Common myeloid progenitor, CD34-positive (primary cell): Measurements from ENCODE around the gene MCAM.

Experiments
- CTCF ChIA-PET: fragments of 350-600 bp; sonication (Branson Sonifier 250); formaldehyde crosslinking; loops from one replicate; lab custom pipeline; 2021; ENCODE audit warnings: antibody characterized with exemption; lab: Charles Lee
- POLR2A ChIA-PET: fragments of 350-600 bp; sonication (Branson Sonifier 250); formaldehyde crosslinking; loops from one replicate; lab custom pipeline; 2021; ENCODE audit warnings: antibody characterized with exemption; lab: Charles Lee
- DNase-seq, 3 donors: peaks; one replicate each; pipeline versions ENCODE4 v3.0.0 to v3.0.0-alpha.2; 2013
- H3K27ac ChIP-seq, 2 experiments: 1 replicate in 1 of 2; 2 replicates in 1 of 2; pipeline ENCODE4 v1.7.0; 2013; ENCODE audit warnings: inconsistent platforms in 2 of 2, low read length in 2 of 2, mild to moderate bottlenecking in 2 of 2, low read depth in 1 of 2, moderate library complexity in 1 of 2; ENCODE audit not compliant: severe bottlenecking in 2 of 2, insufficient read depth in 1 of 2, poor library complexity in 1 of 2
- H3K27me3 ChIP-seq, 5 experiments: replicated peaks in 2 of 5; 1 replicate in 3 of 5; 2 replicates in 2 of 5; pipeline versions ENCODE4 v1.6.1 to v1.7.0; 2013; ENCODE audit warnings: low read length in 4 of 5, mild to moderate bottlenecking in 2 of 5, moderate library complexity in 2 of 5, inconsistent platforms in 1 of 5; ENCODE audit not compliant: insufficient read depth in 5 of 5, control insufficient read depth in 4 of 5
- H3K36me3 ChIP-seq, 4 experiments: 1 replicate in 2 of 4; 2 replicates in 2 of 4; pipeline versions ENCODE4 v1.6.1 to v1.7.0; 2013; ENCODE audit warnings: low read length in 3 of 4, control low read depth in 1 of 4, mild to moderate bottlenecking in 1 of 4; ENCODE audit not compliant: control insufficient read depth in 4 of 4, insufficient read depth in 4 of 4
- H3K4me1 ChIP-seq, 4 experiments: 1 replicate in 3 of 4; 2 replicates in 1 of 4; pipeline versions ENCODE4 v1.6.1 to v1.7.1; 2013; ENCODE audit warnings: low read length in 3 of 4, mild to moderate bottlenecking in 3 of 4, control low read depth in 1 of 4, inconsistent platforms in 1 of 4, moderate library complexity in 1 of 4; ENCODE audit not compliant: control insufficient read depth in 4 of 4, insufficient read depth in 4 of 4; ENCODE audit errors: control extremely low read depth in 1 of 4
- H3K4me3 ChIP-seq, 7 experiments: 1 replicate in 4 of 7; 2 replicates in 3 of 7; pipeline versions ENCODE4 v1.5.1 to v1.7.0; 2013; ENCODE audit warnings: mild to moderate bottlenecking in 7 of 7, low read length in 6 of 7, moderate library complexity in 6 of 7, inconsistent platforms in 2 of 7, low read depth in 2 of 7, control low read depth in 1 of 7; ENCODE audit not compliant: insufficient read depth in 4 of 7, control insufficient read depth in 1 of 7; ENCODE audit errors: extremely low read depth in 1 of 7
- H3K9me3 ChIP-seq, 5 experiments: 1 replicate in 4 of 5; 2 replicates in 1 of 5; pipeline versions ENCODE4 v1.6.1 to v1.7.1; 2013; ENCODE audit warnings: low read length in 4 of 5, mild to moderate bottlenecking in 2 of 5, inconsistent platforms in 1 of 5, low read depth in 1 of 5, moderate library complexity in 1 of 5; ENCODE audit not compliant: control insufficient read depth in 4 of 5, insufficient read depth in 2 of 5; ENCODE audit errors: control extremely low read depth in 1 of 5
- WGBS: methylation state at CpG from one replicate; pipeline ENCODE4 v1.1.5; 2013; ENCODE audit not compliant: insufficient coverage; 5-methylcytosine and 5-hydroxymethylcytosine counted together

The MCAM gene

GRCh38 chr11:119317592-119318239, 786 bp upstream of the MCAM start:
- H3K4me1 ChIP-seq: peaks cover 0 to 48% (median 42%) of the 10 kb centered on the region in 4 experiments
- no peaks in the 10 kb centered on the region for H3K9me3 ChIP-seq
- H3K27me3 ChIP-seq: peaks cover 0 to 67% (median 39%) of the 10 kb centered on the region in 5 experiments
- no peak for DNase-seq
- no peaks in the 10 kb centered on the region for H3K36me3 ChIP-seq
- CTCF ChIA-PET: interaction anchor here (4.1 kb wide), 1 partner anchor 10 kb away, joined by 20 read pairs; no protein-coding TSS in a partner anchor
- H3K4me3 ChIP-seq: peak overlapping the region in 2 of 7 experiments; percentile 26 to 52
- 72% methylated on average over 5 of the region's 14 CpGs for WGBS
- POLR2A ChIA-PET: interaction anchor here (2.0 kb wide), 1 partner anchor 10 kb away, joined by 6 read pairs; no protein-coding TSS in a partner anchor
- H3K27ac ChIP-seq: peak overlapping the region in 1 of 2 experiments; percentile 43

DNA sequence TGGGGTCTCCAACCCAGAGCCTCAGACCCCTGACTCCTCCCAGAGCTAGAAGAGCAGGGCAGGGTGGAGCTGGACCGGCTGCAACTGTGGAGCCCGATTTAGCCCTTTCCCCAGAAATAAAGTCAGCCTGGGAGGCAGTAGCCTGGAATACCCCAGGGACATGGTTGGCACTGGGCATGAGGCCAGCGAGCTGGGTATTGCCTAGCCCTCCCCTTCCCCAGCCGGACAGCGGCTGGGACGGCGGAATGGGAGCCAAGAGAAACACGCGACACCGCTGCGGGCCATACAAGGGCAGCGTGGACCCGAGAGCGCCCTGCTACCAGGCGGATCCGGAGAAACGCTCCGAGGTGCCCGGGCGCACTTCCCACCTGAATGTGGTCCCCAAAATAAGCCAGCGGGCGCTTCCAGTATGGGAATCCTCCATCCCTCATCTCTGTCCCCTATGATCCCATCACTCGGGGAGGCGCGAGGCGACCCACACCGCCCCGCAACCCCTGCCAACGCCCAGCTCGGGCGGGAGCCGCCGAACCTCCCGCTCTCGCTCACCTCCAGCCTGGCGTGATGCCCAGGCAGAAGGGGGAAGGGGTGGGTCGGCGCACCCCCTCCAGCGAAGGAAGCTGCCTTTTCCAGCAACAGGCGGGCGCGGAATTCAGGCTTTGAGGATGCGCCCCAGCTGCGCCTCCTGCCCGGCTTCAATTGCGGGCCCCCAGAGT, 758 bp downstream of the MCAM start:
- no peaks in the 10 kb centered on the region for H3K9me3 ChIP-seq
- H3K4me3 ChIP-seq: peak overlapping the region in 6 of 7 experiments; percentile 10 to 66 (median 53)
- no peaks in the 10 kb centered on the region for H3K36me3 ChIP-seq
- peak in 1 of 3 donors; percentile 19 for DNase-seq
- H3K4me1 ChIP-seq: peaks cover 0 to 40% (median 33%) of the 10 kb centered on the region in 4 experiments
- CTCF ChIA-PET: interaction anchor here (1.0 to 4.1 kb wide), 6 partner anchors 9 to 251 kb away, joined by 3 to 20 read pairs (median 5); no protein-coding TSS in a partner anchor
- peaks cover 0 to 70% (median 42%) of the 10 kb centered on the region in 5 experiments for H3K27me3 ChIP-seq
- H3K27ac ChIP-seq: no peak overlapping the region
- POLR2A ChIA-PET: no interaction called here
- 1% methylated on average over 27 of the region's 46 CpGs for WGBS

DNA sequence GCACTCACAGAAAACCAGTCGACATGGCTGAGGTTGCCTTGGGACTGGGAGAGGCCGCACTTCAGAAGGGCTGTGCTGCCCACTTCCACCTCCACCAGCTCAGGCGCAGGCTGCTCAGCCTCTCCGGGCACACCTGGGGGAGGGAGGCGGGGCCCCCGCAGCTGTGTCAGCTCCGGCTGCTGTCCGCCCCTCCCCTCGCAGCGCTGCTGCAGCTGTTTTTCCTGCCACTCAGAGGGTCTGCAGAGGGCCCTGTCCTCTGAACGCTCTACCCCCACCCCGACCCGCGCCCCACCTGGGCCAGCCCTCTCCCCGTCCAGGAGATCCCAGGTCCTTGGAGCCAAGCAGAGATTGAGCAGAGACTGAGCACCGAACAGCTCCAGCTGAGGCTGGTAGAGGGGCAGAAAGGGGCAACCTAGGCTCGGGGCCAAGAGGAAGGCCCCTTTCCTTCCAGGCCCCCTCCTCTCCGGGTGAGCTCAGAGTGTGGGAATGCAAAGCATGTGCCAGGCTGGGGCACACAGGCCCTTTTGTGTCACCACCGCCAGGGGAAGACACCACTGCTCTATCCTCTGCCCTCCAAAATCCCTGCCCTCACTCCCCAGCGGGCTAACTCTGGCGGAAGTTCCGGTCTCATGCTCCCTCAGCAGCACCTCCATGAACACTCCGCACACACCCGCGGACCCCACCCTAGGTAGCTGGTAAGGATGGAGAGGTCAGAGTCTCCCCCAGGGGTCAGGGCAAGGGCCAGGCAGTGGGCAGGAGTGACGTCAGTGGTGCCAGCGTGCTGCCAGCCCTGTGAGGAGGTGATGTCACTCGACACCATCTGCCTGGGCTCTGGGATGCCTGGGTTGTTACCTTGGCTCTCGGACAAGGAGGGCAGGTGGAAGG, 1.6 kb downstream of the MCAM start:
- Histone ChIP-seq H3K27me3 (peaks cover 0 to 66% (median 42%) of the 10 kb centered on the region in 5 experiments), H3K36me3 (no peaks in the 10 kb centered on the region), H3K27ac (no peak overlapping the region), H3K4me1 (peaks cover 0 to 32% (median 27%) of the 10 kb centered on the region in 4 experiments), H3K9me3 (no peaks in the 10 kb centered on the region), H3K4me3 (peak overlapping the region in 6 of 7 experiments; percentile 9 to 66 (median 52))
- peak in 2 of 3 donors; percentile 60 to 70 for DNase-seq
- POLR2A ChIA-PET: no interaction called here
- CTCF ChIA-PET: interaction anchor here (0.8 to 4.1 kb wide), 10 partner anchors 8 to 250 kb away, joined by 3 to 20 read pairs (median 3); no protein-coding TSS in a partner anchor
- 6% methylated on average over 19 of the region's 29 CpGs for WGBS

DNA sequence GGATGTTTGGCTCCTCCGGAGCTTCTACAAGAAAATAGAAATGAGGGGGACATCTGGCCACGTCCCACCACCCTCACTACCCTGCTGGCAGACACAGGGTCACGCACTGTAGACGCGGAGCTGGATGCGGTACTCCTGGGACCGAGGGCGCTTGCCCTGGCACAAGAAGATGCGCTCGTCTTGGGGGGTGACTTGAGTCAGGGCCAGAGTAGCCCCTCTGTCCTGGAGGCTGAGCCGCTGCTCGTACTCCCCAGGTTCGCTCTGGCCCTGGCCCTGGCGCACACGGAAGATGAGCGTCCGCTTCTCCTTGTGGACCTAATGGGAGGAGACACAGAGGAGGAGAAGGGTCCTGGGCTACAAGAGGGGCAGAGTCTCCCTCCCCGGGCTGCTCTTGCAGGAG, 2.2 kb downstream of the MCAM start:
- WGBS: 85% methylated on average over 13 of the region's 18 CpGs
- Histone ChIP-seq H3K4me1 (peaks cover 0 to 30% (median 26%) of the 10 kb centered on the region in 4 experiments), H3K27me3 (peaks cover 0 to 60% (median 42%) of the 10 kb centered on the region in 5 experiments), H3K36me3 (no peaks in the 10 kb centered on the region), H3K9me3 (no peaks in the 10 kb centered on the region), H3K27ac (no peak overlapping the region), H3K4me3 (no peak overlapping the region)
- no peak for DNase-seq
- ChIA-PET POLR2A (no interaction called here), CTCF (interaction anchor here (1.0 to 3.7 kb wide), 7 partner anchors 9 to 54 kb away, joined by 3 to 15 read pairs (median 3); no protein-coding TSS in a partner anchor)

DNA sequence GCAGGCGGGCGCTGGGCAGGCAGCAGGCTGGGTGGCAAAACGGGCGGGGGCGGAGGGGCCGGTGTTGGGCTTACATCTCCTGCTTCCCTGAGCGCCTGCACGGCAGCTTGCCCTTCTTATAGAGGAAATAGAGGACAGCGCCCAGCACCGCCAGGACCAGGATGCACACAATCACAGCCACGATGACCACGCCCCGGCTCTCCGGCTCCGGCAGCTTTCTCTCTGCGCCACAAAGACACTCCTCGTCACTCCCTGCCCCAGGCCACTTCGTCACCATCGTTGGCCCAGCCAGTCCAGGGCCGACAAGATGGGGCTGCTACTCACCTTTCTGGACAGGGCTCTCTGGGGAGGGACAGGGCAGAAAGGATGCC, 6.3 kb downstream of the MCAM start:
- ChIA-PET POLR2A (no interaction called here), CTCF (interaction anchor here (0.6 kb wide), 2 partner anchors 94 to 217 kb away, joined by 3 read pairs; no protein-coding TSS in a partner anchor)
- no peak overlapping the region for H3K4me3 ChIP-seq
- peaks cover 0 to 8% (median 3%) of the 10 kb centered on the region in 4 experiments for H3K36me3 ChIP-seq
- no peak for DNase-seq
- no peaks in the 10 kb centered on the region for H3K9me3 ChIP-seq
- 91% methylated on average over 20 of the region's 20 CpGs for WGBS
- peaks cover 0 to 22% (median 16%) of the 10 kb centered on the region in 5 experiments for H3K27me3 ChIP-seq
- H3K4me1 ChIP-seq: peaks cover 0 to 13% (median 10%) of the 10 kb centered on the region in 4 experiments
- H3K27ac ChIP-seq: no peak overlapping the region

- no peak for DNase-seq
- H3K4me1 ChIP-seq: peaks cover 0 to 8% (median 4%) of the 10 kb centered on the region in 4 experiments
- CTCF ChIA-PET: interaction anchor here (0.6 to 4.7 kb wide), 5 partner anchors 12 to 216 kb away, joined by 3 to 25 read pairs (median 4); no protein-coding TSS in a partner anchor
- no peak overlapping the region for H3K27ac ChIP-seq
- no peaks in the 10 kb centered on the region for H3K9me3 ChIP-seq
- POLR2A ChIA-PET: no interaction called here
- H3K27me3 ChIP-seq: peaks cover 0 to 16% (median 10%) of the 10 kb centered on the region in 5 experiments
- 96% methylated on average over 12 of the region's 17 CpGs for WGBS
- H3K4me3 ChIP-seq: no peak overlapping the region
- peaks cover 0 to 8% (median 5%) of the 10 kb centered on the region in 4 experiments for H3K36me3 ChIP-seq
Measured at GRCh38 chr11:119309953-119310681, 6.8 kb downstream of the MCAM start.
